ENCODE results near the gene CRADD.

- TF ChIP-seq CTCF (IDR thresholded peaks at IDR 0.05) (no peak), POLR2A (IDR thresholded peaks at IDR 0.05) (no peak)
Observed at GRCh38 chr12:93939641-93940325, 262.6 kb downstream of the CRADD start.

Data from body of pancreas (tissue), 4 donors.